Stimulated activated CD4-positive, alpha-beta T cell treated with anti-CD3 and anti-CD28 coated beads, Interleukin-4, amount 100 ng/mL, for 24 hours (primary cell): ENCODE results near the gene MFN2.
"Not testable (repeated sequence)": the region's sequence is repeated elsewhere in the genome, so short reads cannot be mapped to it uniquely, and the experiment has no call there.

Experiments used
- DNase-seq: peaks from one replicate; pipeline ENCODE4 v3.0.0-alpha.2; 2020

The MFN2 gene

DNA sequence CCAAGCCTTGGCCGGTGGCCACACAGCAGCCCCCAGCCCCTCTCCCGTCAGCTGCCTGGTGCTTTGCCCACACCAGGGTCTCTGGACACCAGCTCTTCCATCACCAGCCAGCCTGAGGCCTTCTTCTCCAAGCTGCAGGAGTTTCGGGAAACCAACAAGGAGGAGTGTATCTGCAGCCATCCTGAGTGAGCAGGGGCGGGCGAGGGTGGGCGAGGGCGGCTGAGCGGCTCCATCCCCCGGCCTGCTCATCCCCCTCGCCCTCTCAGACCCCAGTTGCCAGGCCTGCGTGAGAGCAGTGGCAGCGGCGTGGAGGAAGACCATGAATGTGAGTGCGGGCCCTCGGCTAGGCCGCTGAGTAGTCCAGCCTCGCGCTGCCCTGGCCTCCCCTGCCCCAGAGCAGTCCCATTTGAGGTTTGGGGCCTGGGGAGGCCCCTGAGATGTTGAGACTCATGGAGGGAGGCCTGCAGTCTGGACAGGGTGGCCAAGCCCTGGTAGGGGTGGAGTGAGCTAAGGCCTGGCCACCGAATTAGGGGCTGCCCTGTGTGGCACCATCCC is 48.8 kb downstream of the MFN2 start:
- no peak for DNase-seq

DNA sequence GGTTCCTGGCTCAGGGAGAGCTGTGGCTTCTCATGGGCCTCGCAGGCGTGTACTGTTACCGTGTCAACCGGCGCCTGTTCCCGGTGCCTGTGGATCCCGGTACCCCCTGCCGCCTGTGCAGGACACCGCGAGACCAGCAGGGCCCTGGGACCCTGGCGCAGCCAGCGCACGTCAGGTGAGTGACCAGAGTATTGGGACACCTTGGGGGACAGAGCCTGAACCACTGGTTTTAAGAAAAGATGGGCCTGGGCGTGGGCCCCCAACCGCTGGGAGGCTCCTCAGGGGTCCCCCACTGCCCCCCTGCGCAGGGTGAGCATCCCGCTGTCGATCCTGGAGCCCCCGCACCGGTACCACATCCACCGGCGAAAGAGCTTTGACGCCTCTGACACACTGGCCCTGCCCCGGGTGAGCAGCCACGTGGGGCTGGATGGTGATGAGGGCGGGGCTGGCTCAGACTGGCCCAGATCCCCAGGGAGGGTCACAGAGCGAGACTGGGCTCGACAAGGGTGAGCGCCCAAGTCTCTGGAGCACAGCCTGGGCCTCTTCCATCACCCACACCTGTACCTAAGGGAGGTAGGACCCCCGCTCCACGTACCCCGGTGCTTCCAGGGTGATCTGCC is 49.6 kb downstream of the MFN2 start:
- DNase-seq, result no peak

DNA sequence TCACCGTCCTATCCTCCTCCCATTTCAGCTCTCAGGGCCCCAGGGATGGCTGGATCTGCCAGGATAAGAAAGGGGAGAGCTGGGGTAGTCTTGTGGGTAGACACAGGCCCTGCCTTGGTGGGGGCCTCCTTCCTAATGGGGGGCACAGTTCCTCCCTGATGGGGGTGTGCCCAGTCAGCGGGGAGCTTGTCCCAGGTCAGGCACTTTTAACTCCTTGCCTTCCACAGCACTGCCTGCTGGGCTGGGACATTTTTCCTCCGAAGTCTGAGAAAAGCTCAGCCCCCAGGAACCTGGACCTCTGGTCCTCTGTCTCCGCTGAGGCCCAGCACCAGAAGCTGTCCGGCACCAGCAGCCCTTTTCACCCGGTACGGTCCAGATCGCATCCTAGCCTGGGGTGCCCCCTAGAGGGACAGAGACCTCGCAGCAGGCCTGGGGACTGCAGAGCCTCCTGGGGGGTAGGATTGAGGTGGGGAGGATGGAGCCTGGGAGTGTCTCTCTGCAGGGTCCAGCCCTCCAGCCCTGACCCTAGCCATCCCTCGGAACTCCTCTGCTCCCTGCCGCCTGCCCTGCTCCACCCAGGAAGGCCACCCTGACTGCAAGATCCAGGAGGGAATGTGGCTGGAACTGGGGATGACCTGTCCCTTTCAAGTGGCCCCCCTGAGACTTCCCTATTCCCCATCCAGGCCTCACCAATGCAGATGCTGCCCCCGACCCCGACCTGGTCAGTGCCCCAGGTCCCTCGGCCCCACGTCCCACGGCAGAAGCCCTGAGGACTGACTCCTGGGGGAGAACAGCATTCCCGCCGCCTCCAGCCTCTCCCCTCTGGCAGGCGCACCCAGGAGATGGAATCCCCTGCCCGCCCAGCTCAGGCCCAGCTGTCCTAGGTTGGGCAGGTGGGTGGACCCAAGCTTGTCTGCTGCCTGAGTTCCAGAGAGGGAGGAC is 51.1 kb downstream of the MFN2 start:
- peak; percentile 36 for DNase-seq

DNA sequence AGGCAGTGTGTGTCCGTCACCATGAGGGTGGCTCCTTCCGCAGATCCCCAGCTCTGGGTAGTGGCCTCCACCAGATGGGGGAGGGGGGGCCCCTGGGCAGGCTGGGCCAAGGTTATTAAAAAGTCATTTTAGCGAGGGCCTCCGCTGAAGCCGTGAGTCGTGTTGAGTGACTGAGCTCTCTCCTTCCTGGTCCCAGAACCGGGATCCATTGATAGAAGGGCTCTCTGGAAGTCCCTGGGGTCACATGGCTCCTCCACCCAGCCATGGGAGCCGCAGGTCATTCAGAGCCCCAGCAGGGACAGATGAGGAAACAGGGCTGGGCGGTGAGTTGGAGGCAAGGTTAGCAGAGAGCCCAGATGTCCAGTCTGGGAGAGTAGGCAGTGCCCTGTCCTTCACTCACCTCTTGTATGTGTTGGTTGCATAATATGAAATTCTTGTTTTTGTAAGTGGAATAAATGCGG is 51.9 kb downstream of the MFN2 start:
- no peak for DNase-seq

DNA sequence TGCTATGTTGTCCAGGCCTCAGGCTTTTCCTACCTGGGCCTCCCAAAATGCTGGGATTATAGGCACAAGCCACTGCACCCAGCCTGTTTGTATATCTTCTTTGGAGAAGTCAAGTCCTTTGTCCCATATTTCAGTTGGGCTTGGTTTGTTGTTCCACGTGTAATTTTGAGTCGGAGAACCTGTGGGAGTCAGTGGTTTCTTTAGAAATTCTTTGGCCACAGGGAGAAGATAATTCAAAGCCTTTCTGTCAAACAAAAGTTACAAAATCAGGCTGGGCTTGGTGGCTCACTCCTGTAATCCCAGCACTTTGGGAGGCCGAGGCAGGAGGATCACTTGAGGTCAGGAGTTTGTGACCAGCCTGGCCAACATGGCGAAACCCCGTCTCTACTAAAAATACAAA is 53.2 kb downstream of the MFN2 start:
- not testable (repeated sequence) for DNase-seq

DNA sequence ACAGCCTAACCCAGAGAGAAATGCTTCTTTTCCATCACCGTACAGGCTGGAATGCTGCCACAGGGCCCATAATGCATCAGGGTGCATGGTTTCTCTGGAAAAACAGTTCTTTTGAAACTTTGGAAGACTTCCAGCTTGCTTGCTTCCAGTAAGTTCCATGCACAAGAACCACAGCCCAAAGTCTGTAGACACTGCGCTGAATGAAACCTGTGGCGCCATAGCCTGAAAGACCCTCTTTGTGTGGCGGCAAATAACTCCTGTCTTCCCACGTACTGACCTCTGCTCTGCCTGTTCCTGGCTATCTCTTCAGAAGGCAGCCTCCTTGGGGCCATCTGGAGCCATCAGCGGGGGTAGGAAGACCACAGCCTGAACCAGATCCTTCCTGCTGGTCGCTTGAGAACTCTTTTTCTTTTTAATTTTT is 54.1 kb downstream of the MFN2 start:
- no peak for DNase-seq

DNA sequence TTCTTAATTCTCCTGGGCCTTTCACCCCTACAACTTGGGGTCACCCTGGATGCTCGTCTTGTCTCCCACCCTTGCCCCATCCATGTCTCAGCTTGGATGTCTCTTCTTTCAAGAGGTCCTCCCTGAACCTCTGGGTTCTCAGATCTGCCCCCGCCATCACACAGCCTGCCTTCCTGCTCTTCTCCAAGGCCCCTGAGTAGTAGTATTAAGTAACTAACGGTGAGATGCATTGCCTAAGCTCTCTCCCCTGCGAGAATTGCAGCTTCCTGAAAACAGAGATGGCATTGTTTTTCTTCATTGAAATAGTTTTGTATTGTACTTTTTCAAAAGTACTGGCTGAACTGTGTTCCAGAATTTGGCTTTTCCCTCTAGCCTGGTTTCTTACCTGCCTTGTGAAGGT is 55.1 kb downstream of the MFN2 start:
- no peak for DNase-seq

DNA sequence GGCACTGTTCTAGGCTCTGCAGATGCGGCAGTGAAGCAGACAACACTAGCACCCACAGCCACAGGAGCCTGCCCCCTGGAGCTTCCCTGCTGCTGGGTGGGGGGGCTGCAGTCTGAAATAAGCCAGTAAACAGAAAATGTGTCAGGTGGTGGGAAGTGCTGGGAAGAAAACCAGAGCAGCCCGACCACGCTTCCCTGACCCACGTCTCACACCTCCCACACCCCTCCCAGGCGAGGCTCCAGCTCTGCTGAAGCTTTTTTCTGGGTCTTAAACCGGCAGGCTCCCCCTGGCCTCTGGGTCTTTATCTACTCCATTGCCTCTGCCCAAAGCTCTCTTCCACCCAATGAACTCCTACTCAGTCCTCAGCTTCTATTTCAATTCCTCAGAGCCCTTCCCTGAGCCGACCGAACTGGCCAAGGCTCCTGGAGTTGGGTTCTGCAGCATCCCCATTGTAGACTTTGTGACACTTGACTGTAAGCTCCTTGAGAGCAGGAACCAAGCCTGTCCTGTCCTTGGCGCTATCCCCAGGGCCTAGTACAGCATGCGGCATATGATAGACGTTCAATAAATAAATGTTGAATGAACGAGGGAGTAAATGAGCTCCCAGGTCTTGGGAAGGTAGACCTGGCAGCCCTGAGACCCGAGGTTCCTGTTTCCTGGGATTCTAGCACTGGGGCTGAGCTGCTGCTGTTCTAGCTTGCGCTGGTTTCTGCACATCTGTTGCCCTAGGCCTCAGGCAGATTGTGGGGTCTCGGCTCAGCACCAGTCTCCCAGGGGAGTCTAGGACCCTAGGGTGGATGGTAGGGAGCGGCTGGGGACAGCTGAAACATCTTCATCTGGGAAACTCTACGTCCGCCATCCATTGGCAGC is 57.5 kb downstream of the MFN2 start:
- no peak for DNase-seq

DNA sequence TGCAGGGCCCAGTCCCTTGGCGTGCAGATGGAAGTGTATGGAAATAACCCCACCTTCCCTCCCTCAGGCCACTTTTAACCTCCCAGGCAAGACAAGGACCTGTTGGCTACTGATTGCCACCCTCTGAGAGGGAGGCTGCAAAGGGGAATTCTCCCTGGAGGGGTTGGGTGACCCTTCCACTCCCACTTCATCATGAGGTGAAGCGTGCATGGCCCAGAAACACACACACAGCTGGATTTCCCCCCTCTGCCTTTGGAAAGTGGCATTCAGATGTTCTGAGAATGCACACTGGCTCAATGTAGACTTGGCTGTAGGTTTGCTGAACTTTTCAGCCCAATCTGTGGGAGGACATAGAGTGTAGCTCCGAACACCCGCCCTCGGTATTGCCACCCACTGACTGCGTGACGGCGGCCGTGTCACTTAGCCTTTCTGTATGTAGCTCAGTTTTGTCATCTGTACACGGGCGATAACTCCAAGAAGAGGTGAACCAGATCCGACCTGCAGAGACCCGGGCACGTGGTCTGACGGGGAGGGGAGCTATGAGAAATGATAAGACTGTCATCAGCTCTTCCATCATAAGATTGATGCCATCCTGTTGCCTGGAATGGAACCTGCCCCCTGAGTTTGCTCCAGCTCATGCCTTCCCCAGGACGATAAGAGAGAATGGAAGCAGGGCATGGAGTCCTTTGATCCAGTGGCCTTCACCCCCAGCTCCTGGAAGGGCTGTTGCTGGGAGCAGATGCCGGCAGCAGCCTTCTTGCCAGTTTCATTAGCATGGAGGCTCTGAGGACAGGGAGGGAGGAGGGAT is 58.3 kb downstream of the MFN2 start:
- DNase-seq, result no peak

DNA sequence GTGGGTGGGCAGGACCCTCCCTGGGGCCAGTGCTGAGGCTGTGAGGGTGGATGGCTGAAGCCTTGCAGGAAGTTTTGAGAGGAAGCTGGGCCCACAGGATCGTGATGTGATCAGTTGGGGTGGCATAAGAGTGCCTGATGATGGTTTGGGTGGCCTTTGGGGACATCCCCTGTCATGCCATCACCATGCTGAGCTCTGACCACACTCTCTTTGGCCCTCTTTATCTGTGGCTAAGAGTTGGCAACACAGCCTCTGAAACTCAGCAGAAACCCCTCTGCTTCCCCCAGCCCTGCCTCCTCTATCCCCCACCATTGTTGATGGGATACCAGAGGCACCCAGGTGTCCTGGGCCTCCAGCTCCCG is 58.9 kb downstream of the MFN2 start:
- no peak for DNase-seq

DNA sequence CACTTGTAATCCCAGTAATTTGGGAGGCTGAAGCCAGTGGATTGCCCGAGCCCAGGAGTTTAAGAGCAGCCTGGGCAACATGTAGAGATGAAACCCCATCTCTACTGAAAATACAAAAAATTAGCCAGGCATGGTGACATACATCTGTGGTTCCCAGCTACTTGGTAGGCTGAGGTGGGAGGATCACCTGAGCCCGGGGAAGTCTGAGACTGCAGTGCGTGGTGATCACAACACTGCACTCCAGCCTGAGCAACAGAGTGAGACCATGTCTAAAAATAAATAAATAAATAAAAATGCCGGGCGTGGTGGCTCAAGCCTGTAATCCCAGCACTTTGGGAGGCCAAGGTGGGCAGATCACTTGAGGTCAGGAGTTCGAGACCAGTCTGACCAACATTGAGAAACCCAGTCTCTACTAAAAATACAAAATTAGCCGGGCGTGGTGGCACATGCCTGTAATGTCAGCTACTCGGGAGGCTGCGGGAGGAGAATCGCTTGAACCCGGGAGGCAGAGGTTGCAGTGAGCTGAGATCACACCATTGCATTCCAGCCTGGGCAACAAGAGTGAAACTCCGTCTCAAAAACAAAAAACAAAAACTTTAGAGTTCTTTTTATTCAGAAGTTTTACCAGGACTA is 59.7 kb downstream of the MFN2 start:
- not testable (repeated sequence) for DNase-seq

DNA sequence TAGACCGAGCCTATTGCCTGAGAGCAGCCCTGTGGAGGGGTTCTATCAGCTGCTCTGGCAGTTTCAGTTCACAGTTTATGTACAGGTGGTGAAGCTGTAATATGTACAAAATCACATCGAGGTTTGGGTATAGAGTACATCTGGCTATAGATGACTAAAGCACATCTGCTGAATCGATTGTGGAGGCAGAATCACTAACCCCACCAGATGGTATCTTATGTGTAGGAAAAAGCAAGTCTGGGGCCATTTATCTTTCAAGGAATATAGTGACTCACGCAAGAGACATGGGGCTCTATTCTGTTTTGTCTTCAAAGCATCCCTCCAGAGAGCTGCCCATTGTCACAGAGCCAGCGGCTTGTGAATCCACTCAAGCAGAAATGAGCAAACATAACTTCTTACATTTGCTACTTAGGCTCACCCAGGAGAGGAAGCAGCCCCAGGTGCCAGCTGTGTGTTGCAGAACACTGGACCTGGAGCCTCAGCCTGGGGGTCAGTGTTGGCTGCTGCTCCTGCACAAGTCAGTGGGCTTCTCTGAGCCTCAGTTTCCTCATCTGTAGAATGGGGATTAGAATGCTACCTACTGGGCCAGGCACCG is 60.3 kb downstream of the MFN2 start:
- no peak for DNase-seq

DNA sequence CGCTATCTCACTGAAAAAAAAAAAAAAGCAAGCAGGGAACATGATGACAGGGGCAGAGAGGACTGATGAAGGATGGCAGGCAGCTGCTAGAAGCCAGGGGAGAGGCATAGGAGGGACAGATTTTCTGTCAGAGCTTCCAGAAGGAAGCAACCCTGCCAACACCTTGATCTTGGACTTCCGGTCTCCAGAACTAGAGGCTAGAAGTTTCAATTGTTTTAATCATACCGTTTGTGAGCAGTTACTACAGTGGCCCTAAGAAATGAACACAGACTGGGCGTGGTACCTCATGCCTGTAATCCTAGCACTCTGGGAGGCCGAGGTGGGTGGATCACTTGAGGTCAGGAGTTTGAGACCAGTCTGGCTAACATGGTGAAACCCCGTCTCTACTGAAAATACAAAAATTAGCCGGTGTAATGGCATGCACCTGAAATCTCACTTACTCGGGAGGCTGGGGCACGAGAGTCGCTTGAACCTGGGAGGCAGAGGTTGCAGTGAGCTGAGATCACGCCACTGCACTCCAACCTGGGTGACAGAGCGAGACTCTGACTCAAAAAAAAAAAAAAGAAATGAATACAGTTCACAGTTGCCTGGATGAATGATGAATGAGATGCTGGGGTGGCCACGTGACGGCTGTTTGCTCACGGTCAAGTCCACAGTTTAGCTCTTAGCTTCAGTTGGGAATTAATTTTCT is 64.1 kb downstream of the MFN2 start:
- not testable (repeated sequence) for DNase-seq

DNA sequence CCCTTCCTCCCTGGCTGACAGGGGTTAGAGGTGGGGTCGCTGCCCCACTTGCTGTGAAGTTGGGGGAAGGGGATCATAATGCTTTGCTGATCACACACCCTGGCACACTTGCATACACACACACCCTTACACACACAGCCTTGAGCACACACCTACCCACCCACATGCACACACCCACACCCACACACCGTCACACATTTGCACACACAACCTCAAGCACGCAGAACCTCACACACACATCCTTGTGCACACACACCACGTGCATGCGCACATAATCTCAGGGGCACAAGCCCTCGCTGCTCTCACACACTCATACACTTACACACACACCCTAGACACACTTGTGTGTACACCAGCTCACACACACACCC is 66.5 kb downstream of the MFN2 start:
- no peak for DNase-seq

DNA sequence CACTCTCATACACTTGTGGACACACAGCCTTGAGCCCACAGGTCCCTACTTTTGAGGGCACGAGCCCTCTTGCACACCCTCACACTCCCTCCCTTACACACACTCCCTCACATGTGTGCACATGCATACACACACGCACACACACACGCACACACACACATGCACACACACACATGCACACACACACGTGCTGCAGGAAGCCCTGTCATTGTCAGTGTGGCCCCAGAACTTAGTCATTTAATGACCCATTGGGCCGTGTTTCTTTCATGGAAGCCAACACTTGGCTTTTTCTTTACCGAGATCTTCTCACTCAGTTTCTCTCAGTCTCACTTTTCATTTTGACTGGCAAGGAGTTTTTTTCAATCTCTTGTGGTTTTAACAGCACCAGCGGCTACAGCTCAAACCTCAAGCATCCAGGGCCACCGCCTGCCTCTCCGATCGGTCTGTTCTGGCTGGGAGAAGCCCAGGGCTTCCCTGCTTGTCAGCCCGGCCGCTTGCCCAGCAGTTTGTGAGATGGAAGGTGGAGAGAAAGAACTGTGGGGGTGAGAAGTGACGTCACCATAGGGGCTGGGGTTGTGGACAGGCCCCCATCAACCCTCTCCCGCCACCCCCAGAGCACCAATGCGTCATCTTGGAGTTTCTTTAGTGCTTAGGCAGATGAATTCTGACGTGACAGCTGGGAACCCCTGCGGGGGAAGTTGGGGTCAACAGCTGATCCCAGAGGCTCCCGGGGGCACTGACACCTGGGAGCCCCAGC is 67.1 kb downstream of the MFN2 start:
- DNase-seq, result peak; percentile 73

DNA sequence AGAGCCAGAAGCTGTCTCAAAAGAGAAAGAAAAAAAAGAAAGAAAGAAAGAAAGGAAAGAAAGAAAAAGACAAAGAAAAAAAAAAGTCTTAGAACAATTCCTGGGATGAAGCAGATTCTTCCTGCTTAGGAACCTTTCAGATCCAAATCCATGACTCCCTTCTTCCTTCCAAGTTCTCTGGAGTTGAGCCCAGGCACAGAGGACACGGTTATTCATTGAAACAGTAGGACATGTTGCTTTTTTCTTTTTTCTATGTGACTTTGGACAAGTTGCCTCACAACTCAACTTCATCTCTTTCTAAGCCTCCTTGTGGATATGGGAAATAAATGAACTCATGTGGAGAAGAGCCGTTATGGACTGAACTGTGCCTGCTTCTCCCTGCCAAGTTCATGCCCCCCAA is 68.1 kb downstream of the MFN2 start:
- DNase-seq, result no peak

DNA sequence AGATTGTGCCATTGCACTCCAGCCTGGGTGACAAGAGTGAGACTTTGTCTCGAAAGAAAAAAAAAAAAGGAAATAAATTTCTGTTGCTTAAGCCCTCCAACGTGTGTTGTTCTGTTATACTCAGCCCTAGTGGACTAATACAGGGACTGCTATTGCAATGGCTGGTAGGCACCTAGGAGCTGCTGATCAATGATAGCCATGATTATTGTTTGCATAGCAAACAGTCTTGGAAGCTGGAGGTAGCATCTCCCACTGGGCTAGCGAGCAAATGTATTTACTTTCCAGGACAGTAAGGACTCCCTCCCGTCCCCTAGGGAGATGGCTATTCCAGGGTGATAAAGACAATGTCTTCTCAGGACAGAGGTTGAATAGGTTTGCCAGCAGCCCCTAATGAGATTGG is 69.4 kb downstream of the MFN2 start:
- no peak for DNase-seq

DNA sequence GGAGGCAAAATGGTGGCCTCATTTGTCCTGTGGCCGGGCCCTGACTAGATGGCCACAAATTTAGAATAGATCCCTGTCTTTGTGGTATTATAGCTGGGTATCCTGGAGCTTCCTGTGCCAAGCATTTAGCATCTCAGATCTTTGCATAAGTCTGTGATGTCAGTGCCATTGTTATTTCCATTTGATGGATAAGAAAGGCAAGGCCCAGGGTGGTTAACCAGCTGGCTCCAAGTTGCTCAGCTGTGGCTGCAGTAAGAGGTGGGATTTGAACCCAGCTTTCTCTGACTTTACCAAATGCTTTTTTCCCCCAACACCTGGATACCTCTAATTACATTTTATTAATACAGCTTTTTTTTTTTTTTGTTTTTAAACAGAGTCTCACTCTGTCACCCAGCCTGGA is 71.1 kb downstream of the MFN2 start:
- no peak for DNase-seq

DNA sequence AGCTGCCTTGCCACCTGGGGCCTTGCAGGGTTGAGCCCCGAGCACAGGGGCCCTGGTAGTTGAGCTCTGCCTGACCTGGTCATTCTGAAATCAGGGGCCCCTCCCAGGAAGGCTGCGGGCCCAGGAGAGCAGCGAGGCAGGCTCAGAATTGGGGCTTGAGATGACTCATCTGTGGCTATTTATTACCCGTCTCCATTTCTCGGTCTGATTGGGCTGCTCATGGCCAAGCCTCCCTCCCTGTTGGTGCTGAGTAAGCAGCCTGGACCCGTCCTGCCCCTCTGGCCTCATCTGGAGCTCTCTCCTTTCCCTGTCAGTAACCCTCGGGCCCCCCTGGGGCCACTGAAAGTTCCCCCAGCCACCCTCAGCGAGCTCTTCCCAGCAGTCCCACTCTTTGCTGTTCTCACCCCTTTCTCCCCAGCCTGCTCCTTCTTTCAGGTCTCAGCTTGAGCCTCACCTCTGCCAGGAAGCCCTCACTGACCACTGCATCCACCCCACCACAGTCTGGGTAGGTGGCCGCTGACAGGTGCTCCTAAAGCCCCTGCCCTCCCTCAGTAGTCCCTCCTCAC is 71.8 kb downstream of the MFN2 start:
- peak; percentile 39 for DNase-seq
